Stimulated activated CD8-positive, alpha-beta memory T cell treated with anti-CD3 and anti-CD28 coated beads, Interleukin-7, amount 100 ng/mL, for 48 hours (primary cell): Measurements from ENCODE around the gene DIAPH3.
"Not testable (repeated sequence)": the region's sequence is repeated elsewhere in the genome, so short reads cannot be mapped to it uniquely, and the experiment has no call there.

Experiments used
- DNase-seq, 2 donors: peaks; one replicate each; pipeline ENCODE4 v3.0.0-alpha.2; 2020; ENCODE audit warnings: low read depth in 1 of 2; ENCODE audit errors: extremely low read depth in 1 of 2

DIAPH3 gene

GRCh38 chr13:60163478-60164233, at the start of gene DIAPH3:
TSS of gene DIAPH3 (minus strand) at chr13:60163928. CDS start at chr13:60163766, 162 bp downstream.
- peak; percentile 93 to 94 for DNase-seq

- no peak for DNase-seq
These were observed 49.6 kb upstream of the DIAPH3 start for GRCh38 chr13:60213236-60213744.

- no peak for DNase-seq
These were observed 47.8 kb upstream of the DIAPH3 start for GRCh38 chr13:60211548-60211947.

- DNase-seq = no peak
These were observed 47.0 kb upstream of the DIAPH3 start for GRCh38 chr13:60210510-60211330.

- not testable (repeated sequence) for DNase-seq
These were observed 41.8 kb upstream of the DIAPH3 start for GRCh38 chr13:60205499-60205898.

- no peak for DNase-seq
These were observed 37.6 kb upstream of the DIAPH3 start for GRCh38 chr13:60201286-60201685.

GRCh38 chr13:60195893-60196292, 32.2 kb upstream of the DIAPH3 start:
- DNase-seq = not testable (repeated sequence)

- no peak for DNase-seq
These were observed 19.2 kb upstream of the DIAPH3 start for GRCh38 chr13:60182907-60183306.

GRCh38 chr13:60178327-60178726, 14.6 kb upstream of the DIAPH3 start:
- no peak for DNase-seq

GRCh38 chr13:60175571-60175970, 11.8 kb upstream of the DIAPH3 start:
- no peak for DNase-seq

- DNase-seq = no peak
These were observed 10.4 kb upstream of the DIAPH3 start for GRCh38 chr13:60174113-60174512.

- no peak for DNase-seq
These were observed 8.4 kb upstream of the DIAPH3 start for GRCh38 chr13:60172111-60172510.

- no peak for DNase-seq
These were observed 6.7 kb upstream of the DIAPH3 start for GRCh38 chr13:60170414-60170813.

- no peak for DNase-seq
These were observed 5.7 kb upstream of the DIAPH3 start for GRCh38 chr13:60169239-60170031.

- DNase-seq = no peak
These were observed 3.4 kb upstream of the DIAPH3 start for GRCh38 chr13:60167121-60167520.

- DNase-seq = no peak
These were observed 1.8 kb upstream of the DIAPH3 start for GRCh38 chr13:60165391-60166099.

- DNase-seq = no peak
These were observed 634 bp upstream of the DIAPH3 start for GRCh38 chr13:60164234-60164889.

GRCh38 chr13:60162096-60162495, 1.6 kb downstream of the DIAPH3 start:
- no peak for DNase-seq

- DNase-seq = no peak
These were observed 5.4 kb downstream of the DIAPH3 start for GRCh38 chr13:60158321-60158801.

- DNase-seq = no peak
These were observed 7.8 kb downstream of the DIAPH3 start for GRCh38 chr13:60155978-60156377.
